GM18526 (cell line): ENCODE data around the gene SLC37A2.

Experiments used
- POLR2A ChIP-seq: IDR thresholded peaks from 3 replicates; pipeline ENCODE4 v1.6.1; 2011; ENCODE audit not compliant: insufficient read length; ENCODE audit errors: extremely low read depth

SLC37A2 gene

DNA sequence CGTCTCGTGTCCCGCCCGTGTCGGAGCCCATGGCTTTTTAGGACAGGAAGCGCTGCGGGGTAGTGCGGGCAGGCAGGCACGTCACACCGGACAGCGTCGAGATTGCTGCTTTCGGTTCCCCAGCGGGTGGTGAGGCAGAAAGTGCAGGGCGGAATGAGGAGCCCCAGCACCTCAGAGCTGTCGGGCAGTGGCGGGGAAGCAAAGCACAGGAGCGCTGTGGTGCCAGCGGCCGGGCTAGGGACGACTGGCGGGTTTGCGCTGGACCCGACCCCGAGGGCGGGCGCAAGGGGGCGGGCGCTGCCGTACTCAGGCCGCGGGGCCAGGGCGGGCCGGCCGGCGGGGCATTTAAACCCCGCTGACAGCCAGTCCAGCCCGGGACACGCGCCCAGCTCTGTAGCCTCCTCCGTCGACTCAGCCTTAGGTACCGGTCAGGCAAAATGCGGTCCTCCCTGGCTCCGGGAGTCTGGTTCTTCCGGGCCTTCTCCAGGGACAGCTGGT lies at the start of gene SLC37A2:
Gene SLC37A2, plus strand, starts transcription at position 375 of the 498 bp plus-strand sequence. Its CDS starts 63 bp downstream, at position 438.
- TF ChIP-seq POLR2A = peak; percentile 96

DNA sequence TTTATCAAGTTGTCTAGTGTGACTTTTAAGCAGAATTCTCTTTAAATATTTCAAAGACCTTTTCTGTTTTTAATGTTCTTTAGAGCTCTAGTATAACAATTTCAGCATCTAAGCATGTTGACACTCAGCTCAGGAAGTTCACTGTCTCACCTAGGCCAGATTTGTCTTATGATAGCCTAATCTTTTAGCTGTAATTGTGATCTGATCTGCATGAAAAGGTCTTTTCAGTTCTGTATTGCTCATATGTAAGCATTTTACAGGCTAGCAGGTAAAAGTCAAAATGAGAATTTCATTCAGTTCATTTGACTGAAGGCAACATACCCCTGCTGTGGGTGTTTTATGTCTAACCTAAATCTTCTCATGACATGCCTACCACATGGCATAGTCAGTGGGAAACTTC lies 46.7 kb upstream of the SLC37A2 start:
- no peak for TF ChIP-seq POLR2A

DNA sequence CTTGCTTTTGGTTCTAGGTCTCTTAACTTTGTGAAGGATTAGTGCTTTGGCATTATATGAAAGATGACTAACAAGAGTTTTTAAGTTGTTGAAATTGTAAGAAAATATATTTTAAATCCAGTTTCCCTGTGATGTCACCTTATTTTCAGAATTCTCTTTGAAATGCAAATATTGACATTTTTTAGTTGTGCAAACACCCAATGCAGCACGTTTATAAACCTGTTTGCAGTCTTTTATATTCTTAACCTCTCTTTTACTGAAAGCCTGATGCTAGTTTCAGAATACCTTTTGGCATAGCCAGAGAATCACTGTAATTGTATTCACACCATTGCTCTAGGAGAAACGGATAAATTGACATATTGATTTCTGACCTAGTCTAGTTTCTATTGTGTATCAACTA lies 42.8 kb upstream of the SLC37A2 start:
- TF ChIP-seq POLR2A = no peak

DNA sequence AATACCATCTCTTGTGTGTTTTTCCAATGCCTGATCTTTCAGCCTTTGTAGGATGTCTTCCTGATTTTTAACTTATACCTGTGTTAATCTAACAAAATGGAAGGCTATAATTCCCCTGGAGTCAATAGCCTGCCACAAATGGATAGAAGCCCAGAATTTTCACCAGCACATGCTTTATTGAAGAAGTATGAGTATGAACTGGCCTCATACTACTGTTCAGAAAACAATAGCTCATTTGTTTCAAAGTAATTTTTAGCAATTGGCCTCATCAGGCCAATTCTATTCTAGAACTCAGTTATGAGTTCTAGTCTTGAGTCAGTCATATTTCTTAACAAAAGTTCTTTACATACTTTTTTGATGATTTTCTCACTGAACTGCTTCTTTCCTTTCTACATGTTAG lies 40.6 kb upstream of the SLC37A2 start:
- TF ChIP-seq POLR2A = no peak

DNA sequence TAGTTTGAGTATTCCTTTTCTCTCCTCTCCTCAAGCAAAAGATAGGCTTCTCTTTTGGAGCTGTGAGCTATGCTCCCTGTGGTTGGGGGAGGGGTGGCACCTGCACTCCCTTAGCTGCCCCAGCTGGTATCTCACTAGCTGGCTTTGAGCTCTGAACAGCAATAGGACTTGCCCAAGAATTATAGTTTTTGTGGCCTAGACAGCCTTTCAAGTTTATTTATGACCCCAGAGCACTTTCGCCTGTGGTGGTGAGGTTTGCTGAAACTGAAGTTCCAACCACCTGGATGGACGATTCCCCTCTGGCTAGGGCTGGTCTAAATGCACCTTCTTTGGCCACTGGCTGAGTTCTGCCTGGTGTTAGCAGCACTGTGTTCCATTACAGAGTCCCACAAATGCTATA lies 37.1 kb upstream of the SLC37A2 start:
- TF ChIP-seq POLR2A = no peak

DNA sequence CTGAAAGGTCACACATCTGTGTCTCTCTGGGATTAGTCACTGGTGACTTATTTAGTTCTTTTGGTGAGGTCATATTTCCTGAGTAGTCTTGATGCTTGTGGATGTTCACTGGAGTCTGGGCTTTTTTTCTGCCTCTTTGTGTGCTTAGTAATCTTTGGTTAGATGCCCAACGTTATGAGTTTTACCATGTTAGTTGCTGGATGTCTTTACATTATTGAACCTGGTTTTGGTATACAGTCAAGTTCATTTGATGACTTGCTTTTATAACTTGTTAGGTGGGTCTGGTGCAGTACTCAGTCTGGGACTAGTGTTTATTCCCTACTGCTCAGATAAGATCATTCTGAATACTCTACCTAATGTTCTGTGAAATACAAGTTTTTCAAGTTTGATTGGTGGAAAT lies 26.2 kb upstream of the SLC37A2 start:
- no peak for TF ChIP-seq POLR2A

DNA sequence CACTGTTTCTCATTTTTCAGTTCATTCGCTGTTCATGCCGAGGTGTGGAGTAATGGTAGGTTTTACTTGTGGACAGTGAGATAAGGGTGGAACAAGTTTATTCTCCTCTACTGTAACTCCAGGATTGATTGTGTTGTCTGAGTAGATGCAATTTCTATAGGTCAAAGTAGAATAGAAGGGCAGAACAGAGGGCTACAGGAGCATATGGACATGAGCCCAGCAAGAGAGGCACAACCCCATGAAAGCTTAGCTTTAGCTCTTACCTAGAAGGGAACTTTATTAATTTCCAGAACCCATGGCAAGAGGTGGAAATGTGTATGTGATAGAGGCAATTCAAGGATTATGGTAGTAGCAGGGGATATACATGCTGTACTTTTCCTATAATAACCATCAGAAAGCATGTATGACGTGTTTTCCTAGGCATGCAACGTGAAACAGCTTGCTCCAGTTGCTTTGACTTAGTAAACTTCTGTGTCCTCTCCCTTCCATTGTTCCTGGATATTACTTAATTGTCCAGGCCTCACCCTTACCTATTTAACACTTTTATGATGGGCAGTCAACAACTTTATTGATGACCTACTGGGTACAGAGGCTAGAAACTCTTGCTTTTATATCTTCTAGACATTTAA lies 13.8 kb upstream of the SLC37A2 start:
- no peak for TF ChIP-seq POLR2A

DNA sequence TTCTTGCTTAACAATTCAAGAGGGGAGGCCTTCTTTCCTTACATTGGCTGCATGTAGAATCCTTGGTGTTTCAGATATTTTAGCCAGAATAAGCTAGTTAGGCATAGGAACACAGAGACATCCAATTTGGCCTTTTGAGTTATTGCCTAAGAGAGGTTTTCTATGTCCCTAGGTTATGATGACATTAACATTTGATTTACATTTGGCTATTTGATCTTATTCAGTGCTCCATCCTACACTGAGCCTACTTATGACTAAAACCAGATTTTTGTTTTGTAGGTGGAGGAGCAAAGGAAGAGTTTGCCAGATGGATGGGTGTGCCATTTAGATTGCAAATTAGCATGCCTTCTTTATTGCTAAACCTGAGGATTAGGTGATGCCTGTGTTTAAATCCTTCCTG lies 11.1 kb upstream of the SLC37A2 start:
- no peak for TF ChIP-seq POLR2A

DNA sequence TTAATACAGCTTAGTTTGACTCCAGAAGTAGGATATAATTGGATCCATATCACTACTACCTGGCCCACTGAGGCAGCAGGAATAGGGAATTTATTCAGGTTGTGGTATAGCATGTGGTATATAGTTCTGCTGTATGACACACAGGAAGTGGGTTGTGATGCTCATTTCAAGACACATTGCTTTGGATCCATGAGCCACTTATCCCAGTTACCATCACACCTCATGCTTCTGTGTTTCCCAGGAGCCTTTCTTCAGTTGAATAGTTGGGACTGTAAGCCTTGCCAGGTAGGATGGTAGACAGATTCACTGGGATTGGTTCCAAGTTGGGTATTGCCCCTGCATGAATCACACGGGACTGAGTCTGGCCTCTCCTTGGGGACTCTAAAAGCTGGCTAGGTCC lies 9.9 kb upstream of the SLC37A2 start:
- no peak for TF ChIP-seq POLR2A

DNA sequence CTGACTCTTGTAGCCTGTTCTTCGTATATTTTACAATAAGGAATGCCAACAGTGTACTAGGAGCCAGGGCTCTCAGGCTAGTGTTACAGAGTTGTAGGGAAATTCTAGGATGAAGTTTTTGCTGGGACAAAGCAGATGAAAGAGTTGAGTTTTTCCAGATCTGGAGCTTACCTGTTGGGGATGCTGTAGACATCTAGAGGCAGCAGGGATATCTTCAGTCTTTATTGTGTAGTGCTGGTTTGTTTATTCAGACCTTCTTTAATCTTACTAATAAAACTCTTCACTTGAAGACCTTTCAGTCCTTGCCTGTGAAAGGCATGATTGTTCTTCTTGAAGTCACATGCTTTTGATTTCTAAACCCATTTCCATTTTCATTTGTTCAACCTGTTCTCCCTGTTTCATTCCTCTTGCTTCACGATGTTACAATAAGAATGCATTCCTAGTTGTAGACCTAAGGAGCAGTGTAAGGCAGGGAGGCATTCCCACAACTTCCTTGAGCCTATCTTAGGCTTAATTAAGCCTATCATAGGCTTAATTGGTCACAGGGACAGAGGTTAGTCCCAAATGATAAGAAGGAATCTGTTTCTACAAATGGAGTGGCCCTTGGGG lies 7.9 kb upstream of the SLC37A2 start:
- TF ChIP-seq POLR2A = no peak

DNA sequence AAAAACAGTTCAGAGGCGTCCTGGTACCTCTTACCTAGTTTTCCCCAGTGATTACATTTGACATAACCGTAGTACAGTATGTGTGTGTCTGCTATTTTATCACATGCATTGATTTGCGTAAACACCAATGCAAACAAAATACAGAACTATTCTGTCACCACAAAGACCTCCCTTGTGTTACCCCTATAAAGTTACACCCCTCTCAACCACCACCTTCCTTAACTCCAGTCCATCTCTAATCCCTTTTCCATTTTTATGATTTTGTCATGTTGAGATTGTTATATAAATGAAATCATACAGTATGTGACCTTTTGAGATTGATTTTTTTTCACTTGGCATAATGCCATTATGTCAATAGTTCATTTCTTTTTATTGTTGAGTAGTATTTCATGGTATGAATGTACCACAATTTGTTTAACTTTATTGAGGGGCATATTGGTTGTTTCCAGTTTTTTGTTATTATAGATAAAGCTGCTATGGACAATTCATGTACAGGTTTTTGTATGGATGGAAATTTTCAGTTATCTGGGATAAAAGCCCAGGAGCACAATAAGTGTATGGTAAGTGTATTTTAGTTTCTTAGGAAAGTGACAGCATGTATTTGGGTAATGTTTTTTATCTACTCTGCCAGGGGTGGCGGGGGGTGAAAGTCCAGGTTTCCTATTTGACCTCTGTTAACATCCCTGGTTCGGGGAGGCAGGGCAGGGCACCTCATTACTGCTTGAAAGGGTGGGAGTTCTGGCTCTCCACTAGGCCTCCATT lies 6.0 kb upstream of the SLC37A2 start:
- TF ChIP-seq POLR2A = no peak

DNA sequence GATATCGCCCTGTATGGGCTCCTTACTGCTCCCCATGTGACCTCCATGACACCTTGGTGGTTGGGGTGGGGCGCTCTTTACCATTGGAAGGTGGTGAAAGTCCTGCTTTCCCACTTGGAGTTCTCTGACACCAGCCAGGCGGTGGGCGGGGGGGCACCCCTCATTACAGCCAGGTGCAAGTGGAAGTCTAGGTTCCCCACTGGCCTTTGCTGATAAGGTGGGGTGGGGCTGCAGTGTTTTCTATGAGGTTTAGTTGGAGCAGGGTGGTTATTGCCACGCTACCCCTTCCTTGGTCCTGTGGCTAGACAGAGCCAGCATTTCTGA lies 5.5 kb upstream of the SLC37A2 start:
- no peak for TF ChIP-seq POLR2A

DNA sequence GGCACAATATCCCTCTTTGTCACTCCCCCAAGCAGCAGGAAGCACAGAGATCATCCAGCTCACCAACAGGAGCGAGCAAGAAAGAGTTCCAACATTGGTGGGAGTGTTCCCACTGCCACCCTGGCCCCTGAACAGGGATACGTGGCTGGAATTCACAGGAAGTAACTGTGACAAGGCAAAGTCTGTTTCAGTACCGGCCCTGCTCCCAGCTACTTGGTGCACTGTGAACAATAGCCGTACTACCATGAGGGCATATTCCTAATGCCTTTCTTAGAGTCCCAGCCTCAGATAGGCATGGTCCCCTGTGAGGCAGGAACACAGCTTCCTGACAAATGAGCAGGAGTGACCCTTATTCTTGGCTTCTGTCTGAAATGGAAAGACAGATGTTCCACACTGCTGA lies 1.8 kb upstream of the SLC37A2 start:
- no peak for TF ChIP-seq POLR2A

DNA sequence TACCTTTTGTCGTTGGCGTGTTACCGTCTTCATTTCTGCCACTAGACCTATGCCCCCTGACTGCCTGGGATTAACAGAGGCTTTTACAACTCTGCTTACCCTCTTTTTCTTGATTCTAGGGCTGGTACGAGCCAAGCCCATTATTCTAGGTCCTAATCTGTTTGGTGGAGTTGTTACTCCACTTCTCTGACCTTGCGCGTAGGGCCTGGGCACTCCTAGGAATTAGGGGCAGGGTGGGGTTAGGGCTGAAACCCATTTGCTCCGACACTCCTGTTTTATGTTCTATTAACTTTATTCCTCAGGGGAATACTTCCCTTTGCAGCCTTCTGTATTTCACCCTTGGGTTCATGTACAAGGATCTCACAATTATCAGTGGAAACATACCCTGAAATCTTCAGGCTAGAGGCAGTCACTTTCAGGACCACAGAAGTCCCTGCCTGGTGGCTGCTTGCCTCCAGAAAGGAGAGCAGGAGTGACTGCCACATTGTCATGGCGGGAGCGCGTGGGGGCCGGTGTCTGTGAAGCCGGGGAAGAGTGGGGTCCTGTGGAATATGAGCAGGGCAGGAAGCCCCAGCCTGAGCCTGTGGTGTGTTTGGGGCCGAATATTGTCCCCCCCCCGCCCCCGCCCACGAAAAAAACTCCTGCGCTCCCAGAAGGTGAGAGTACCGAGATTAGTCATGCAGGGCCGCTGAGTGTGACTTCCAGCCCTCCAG lies 731 bp upstream of the SLC37A2 start:
- TF ChIP-seq POLR2A = no peak

DNA sequence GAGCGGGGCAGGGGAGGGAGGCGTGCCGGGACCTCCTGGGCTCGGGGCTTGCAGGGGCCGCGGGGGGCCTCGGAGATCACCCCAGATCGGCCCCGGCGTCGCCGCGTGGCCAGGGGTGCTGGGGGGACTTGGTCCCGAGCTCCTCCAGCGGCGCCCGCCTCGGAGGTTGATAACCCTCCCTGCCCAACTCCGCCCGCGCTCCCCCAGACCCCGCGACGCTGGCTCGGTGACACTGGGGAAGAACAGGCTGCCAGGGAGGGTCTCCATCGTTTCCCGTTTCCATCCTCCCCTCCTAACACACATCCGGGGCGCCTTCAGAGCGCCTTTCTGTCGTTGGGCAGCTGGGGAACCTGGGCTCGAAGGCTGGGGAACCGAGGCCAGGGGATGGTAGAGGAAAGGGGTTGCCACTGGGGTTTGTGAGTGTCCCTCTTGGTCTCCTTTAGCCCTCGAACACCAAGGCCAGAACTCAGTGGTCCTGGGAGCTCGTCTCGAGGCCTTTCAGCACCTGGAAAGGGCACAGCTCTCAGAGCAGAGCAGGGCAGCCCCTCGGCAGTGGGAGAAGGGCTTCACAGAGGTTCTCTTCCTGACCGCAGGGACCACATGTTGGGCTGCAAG lies 431 bp downstream of the SLC37A2 start:
- TF ChIP-seq POLR2A = no peak
